Choroid plexus epithelial cell (primary cell): ENCODE data around the gene TNRC6B.
A peak's percentile ranks its signal among the peaks of the same experiment; 100 is the strongest.
"Not testable (repeated sequence)": the region's sequence is repeated elsewhere in the genome, so short reads cannot be mapped to it uniquely, and the experiment has no call there.

Source experiments
- DNase-seq: peaks from one replicate; pipeline ENCODE4 v3.0.0-alpha.2; 2010; ENCODE audit warnings: low read depth
- H3K4me3 ChIP-seq: 2 replicates; pipeline ENCODE4 v1.5.1; 2011; ENCODE audit warnings: low read depth, mild to moderate bottlenecking, control low read depth, low read length, moderate library complexity
- CTCF ChIP-seq: conservative IDR thresholded peaks from 2 replicates; pipeline ENCODE4 v1.5.1; 2011; ENCODE audit warnings: low read depth, mild to moderate bottlenecking, control low read depth, inconsistent platforms, low read length, moderate library complexity

The TNRC6B gene

GRCh38 chr22:40196628-40197360 lies 19.1 kb downstream of the TNRC6B start:
- H3K4me3 ChIP-seq: no peak overlapping the region
- peak; percentile 93 for DNase-seq
- TF ChIP-seq CTCF: no peak

- not testable (repeated sequence) for H3K4me3 ChIP-seq, DNase-seq
Measured at GRCh38 chr22:40197421-40197820, 19.7 kb downstream of the TNRC6B start.

GRCh38 chr22:40198733-40199132 lies 21.0 kb downstream of the TNRC6B start:
- no peak overlapping the region for H3K4me3 ChIP-seq
- DNase-seq: no peak
- TF ChIP-seq CTCF: no peak

GRCh38 chr22:40199223-40199622 lies 21.5 kb downstream of the TNRC6B start:
- no peak for DNase-seq
- no peak overlapping the region for H3K4me3 ChIP-seq
- no peak for TF ChIP-seq CTCF

GRCh38 chr22:40199852-40200251 lies 22.1 kb downstream of the TNRC6B start:
- no peak overlapping the region for H3K4me3 ChIP-seq
- no peak for DNase-seq
- TF ChIP-seq CTCF: no peak

- H3K4me3 ChIP-seq: no peak overlapping the region
- DNase-seq: no peak
- TF ChIP-seq CTCF: no peak
Measured at GRCh38 chr22:40200795-40201530, 23.2 kb downstream of the TNRC6B start.

GRCh38 chr22:40202225-40202944 lies 24.7 kb downstream of the TNRC6B start:
- no peak for TF ChIP-seq CTCF
- DNase-seq: peak; percentile 29
- H3K4me3 ChIP-seq: no peak overlapping the region
